ENCODE results near the gene TULP4. TPM values are rescaled to one million over a fixed set of nuclear protein-coding genes. Genes with fewer than 3 reads are reported as not detected.
"Not testable (repeated sequence)": the region's sequence is repeated elsewhere in the genome, so short reads cannot be mapped to it uniquely, and the experiment has no call there.

TULP4 gene
- total RNA-seq, 1 donor from 2014 or later, result 105 TPM

DNA sequence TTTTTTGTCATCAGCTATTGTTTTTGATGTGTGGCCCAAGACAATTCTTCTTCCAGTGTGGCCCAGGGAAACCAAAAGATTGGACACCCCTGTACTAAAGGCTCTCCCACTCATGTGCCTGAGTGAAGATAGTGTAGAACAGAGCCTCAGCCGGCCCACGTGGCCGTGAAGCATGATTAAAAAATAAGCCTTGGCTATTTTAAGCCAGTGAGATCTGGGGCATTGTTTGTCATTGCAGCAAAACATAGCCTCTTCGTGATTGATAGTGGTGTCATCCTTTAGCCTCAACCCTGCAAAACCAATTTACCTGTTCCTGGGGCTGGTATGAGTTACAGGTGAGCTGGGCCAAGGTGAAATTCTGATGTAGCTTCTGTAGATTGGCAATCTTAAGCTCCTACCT is 85.3 kb downstream of the TULP4 start:
- TF ChIP-seq, protein P1, sequence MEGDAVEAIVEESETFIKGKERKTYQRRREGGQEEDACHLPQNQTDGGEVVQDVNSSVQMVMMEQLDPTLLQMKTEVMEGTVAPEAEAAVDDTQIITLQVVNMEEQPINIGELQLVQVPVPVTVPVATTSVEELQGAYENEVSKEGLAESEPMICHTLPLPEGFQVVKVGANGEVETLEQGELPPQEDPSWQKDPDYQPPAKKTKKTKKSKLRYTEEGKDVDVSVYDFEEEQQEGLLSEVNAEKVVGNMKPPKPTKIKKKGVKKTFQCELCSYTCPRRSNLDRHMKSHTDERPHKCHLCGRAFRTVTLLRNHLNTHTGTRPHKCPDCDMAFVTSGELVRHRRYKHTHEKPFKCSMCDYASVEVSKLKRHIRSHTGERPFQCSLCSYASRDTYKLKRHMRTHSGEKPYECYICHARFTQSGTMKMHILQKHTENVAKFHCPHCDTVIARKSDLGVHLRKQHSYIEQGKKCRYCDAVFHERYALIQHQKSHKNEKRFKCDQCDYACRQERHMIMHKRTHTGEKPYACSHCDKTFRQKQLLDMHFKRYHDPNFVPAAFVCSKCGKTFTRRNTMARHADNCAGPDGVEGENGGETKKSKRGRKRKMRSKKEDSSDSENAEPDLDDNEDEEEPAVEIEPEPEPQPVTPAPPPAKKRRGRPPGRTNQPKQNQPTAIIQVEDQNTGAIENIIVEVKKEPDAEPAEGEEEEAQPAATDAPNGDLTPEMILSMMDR (IDR thresholded peaks at IDR 0.05; ENCODE audit: insufficient read depth, low read length, poor library complexity, severe bottlenecking), result no peak
- H3K4me3 ChIP-seq (ENCODE audit: low read depth, low read length), result no peak overlapping the region
- H3K27me3 ChIP-seq (ENCODE audit: control insufficient read depth, insufficient read depth, low read length), result no peaks in the 10 kb centered on the region
- no peaks in the 10 kb centered on the region for H3K36me3 ChIP-seq (ENCODE audit: control insufficient read depth, insufficient read depth, low read length)
- no peak for DNase-seq (ENCODE audit: low read depth)

DNA sequence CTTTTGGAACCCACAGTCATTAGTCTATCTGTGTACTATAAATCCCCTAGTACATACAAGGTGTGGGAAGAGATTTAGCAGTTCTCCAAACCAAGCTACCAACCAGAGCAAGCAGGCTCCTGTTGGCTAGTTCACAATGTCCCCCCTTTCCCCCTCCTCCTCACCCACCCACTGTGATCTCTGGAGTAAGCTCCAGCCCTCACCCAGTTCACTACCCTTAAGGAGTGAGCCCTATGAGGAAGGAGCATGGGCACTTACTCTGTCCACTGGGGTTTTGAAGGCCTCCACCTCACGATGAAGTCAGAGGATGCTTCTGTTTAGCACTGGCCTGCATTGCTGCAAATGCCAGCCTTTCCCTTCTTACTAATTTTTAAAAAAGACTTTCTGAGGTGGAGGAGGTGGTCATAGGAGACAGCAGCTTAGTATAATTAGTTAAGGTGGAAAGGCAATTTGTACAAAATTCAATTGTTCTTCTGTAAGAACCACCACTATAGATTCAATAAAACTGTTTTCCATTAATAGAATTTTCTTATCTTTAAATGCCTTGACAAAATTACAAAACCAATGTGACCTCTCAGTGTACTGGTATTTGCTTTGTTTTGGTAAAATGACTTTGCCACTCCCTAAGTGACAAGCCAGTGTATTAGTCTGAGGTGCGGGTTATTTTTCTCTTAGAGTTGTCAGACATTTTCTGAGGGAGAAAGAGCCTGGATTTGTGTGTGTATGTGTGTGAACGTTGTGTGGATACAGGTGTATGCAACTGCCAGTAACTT is 86.2 kb downstream of the TULP4 start:
- H3K4me3 ChIP-seq (ENCODE audit: low read depth, low read length), result no peak overlapping the region
- H3K27me3 ChIP-seq (ENCODE audit: control insufficient read depth, insufficient read depth, low read length), result no peaks in the 10 kb centered on the region
- DNase-seq (ENCODE audit: low read depth), result no peak
- H3K36me3 ChIP-seq (ENCODE audit: control insufficient read depth, insufficient read depth, low read length), result no peaks in the 10 kb centered on the region
- TF ChIP-seq, protein P1 (IDR thresholded peaks at IDR 0.05; ENCODE audit: insufficient read depth, low read length, poor library complexity, severe bottlenecking), result no peak

DNA sequence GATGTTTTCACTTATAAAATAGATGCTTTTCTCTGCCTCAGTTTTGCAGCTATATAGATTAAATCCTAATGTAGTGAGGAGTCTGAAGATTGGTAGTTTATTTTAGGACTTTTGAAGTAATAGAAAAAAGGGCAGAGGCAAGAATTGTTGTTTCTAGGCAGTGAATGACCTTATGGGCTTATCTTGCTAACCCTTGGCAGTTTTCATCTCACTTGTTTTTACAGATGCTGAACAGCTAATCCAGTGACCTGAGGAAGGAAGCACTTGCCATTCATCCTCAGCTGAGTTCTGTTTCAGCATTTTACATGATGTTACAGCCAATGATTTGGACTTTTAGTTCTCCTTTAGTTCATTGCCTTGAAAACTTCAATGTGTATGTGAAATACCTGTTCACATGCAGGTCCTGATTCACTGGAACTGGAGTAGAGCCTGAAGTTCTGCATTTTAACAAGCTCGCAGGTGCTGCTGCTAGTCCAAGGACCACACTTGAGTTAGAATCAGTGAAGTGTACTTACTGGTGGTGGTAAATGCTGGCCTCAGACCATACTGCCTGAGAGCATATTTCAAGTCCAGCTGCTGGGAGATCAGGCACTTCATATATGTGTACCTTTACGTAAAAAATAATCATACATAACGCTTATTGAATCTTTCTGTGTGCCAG is 86.9 kb downstream of the TULP4 start:
- DNase-seq (ENCODE audit: low read depth), result no peak
- no peaks in the 10 kb centered on the region for H3K36me3 ChIP-seq (ENCODE audit: control insufficient read depth, insufficient read depth, low read length)
- TF ChIP-seq, protein P1 (IDR thresholded peaks at IDR 0.05; ENCODE audit: insufficient read depth, low read length, poor library complexity, severe bottlenecking), result no peak
- no peak overlapping the region for H3K4me3 ChIP-seq (ENCODE audit: low read depth, low read length)
- no peaks in the 10 kb centered on the region for H3K27me3 ChIP-seq (ENCODE audit: control insufficient read depth, insufficient read depth, low read length)

DNA sequence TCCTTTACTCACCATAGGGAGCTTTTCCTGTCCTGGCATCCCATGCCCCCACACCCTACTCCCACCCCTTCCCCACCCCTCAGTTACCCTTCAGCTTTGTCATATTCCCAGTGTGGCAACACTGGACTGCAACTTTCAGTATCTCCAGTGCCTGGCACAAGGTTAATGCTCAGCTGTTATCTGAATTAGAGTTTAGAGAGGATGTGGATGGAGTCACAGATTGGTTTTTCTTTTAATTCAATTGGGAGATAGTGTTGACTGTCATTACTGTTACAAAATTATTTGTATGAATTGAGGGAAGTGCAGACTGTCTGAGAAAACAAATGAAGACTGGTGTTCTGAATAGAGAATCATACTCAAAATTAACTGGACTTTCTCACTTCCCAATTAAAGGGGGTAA is 89.9 kb downstream of the TULP4 start:
- H3K27me3 ChIP-seq (ENCODE audit: control insufficient read depth, insufficient read depth, low read length), result no peaks in the 10 kb centered on the region
- no peaks in the 10 kb centered on the region for H3K36me3 ChIP-seq (ENCODE audit: control insufficient read depth, insufficient read depth, low read length)
- TF ChIP-seq, protein P1 (IDR thresholded peaks at IDR 0.05; ENCODE audit: insufficient read depth, low read length, poor library complexity, severe bottlenecking), result no peak
- DNase-seq (ENCODE audit: low read depth), result no peak
- no peak overlapping the region for H3K4me3 ChIP-seq (ENCODE audit: low read depth, low read length)

DNA sequence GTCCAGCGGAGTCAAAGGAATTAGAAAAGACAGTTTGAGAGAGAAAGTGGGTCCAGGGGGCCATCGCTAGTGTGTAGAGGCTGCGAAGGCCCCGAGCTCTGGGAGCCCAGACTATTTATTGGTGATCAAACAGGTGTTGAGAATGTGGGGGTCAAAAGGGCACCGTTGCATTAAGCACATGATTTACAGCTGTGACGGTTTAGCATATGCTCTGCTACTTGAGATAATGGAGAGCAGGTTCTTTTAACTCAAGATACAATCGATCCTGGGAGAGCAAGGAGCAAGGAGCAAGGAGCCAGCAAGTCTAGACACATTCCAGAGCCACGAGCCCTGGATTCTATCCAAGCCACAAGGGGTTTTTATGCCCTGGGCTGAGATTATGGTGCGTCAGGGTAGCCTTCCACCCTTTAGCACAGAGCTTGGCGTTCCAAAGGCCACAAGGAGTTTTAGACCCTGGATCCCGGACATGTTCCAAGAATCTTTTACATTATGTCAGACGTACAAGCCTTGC is 93.1 kb downstream of the TULP4 start:
- H3K27me3 ChIP-seq (ENCODE audit: control insufficient read depth, insufficient read depth, low read length); H3K36me3 ChIP-seq (ENCODE audit: control insufficient read depth, insufficient read depth, low read length); H3K4me3 ChIP-seq (ENCODE audit: low read depth, low read length); DNase-seq (ENCODE audit: low read depth): not testable (repeated sequence)

DNA sequence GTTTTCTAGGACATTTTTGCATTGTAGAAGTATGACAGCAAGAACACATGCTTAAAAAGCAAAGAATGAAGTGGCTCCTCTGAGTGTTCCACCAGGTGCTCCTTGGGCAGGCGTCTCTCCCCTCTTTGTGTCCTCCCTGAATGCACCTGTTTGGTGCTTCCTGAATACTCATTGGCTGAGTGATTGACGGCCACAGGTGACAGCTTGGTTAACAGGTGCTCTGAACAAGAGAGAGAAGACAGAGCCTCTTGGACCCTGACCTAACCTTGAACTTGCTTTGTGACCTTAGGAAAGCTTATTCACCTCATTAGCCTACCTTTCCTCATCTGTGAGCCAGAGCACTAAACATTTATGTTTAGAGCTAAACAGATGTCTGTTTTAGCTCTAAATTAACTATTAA is 93.7 kb downstream of the TULP4 start:
- Histone ChIP-seq H3K36me3 (ENCODE audit: control insufficient read depth, insufficient read depth, low read length) (no peaks in the 10 kb centered on the region), H3K4me3 (ENCODE audit: low read depth, low read length) (no peak overlapping the region), H3K27me3 (ENCODE audit: control insufficient read depth, insufficient read depth, low read length) (no peaks in the 10 kb centered on the region)
- no peak for DNase-seq (ENCODE audit: low read depth)
- TF ChIP-seq, protein P1 (IDR thresholded peaks at IDR 0.05; ENCODE audit: insufficient read depth, low read length, poor library complexity, severe bottlenecking), result no peak

Data from kidney epithelial cell (primary cell).